ENCODE data around the gene UPF3A. TPM values are rescaled to one million over a fixed set of nuclear protein-coding genes. Genes with fewer than 3 reads are reported as not detected.

Gene UPF3A
- total and polyA plus RNA-seq, 2 experiments from 2014 or later, result 45.0 to 174 TPM

GRCh38 chr13:114319441-114319913 is 38.1 kb downstream of the UPF3A start:
- Mint-ChIP-seq H3K4me3 (no peak overlapping the region), H3K27me3 (ENCODE audit: insufficient read depth, low read depth, poor library complexity) (no peaks in the 10 kb centered on the region), H3K27ac (no peak overlapping the region), H3K4me1 (peaks cover 9% of the 10 kb centered on the region), H3K36me3 (ENCODE audit: low read depth) (peaks cover 53% of the 10 kb centered on the region), H3K9me3 (no peaks in the 10 kb centered on the region)
- Histone ChIP-seq H3K36me3 (ENCODE audit: insufficient read depth) (peaks cover 29% of the 10 kb centered on the region), H4K20me1 (replicated peaks; ENCODE audit: insufficient read depth) (no peaks in the 10 kb centered on the region; the same call in 1 of the 2 replicates), H3K79me2 (replicated peaks; ENCODE audit: insufficient read depth) (peaks cover 70% of the 10 kb centered on the region), H3K4me2 (no peak overlapping the region), H3K27ac (ENCODE audit: low read depth) (no peak overlapping the region), H2AFZ (no peak overlapping the region), H3K4me1 (ENCODE audit: insufficient read depth) (0 out of 2 replicates have a peak, but pooled peaks cover 5% of the 10 kb centered on the region), H3F3A (replicated peaks; ENCODE audit: low read depth) (no peaks in the 10 kb centered on the region; the same call in 1 of the 2 replicates), H3K27me3 (ENCODE audit: insufficient read depth) (no peaks in the 10 kb centered on the region), H3K9me2 (ENCODE audit: insufficient read depth) (no peaks in the 10 kb centered on the region), H3K4me3 (no peak overlapping the region)
- TF ChIP-seq REST (IDR thresholded peaks at IDR 0.05; ENCODE audit: unreplicated experiment) (no peak), NANOG (IDR thresholded peaks at IDR 0.05; ENCODE audit: borderline replicate concordance) (no peak)
- ATAC-seq (no peak), DNase-seq (ENCODE audit: low spot score) (no peak)

- H4K20me1 ChIP-seq (replicated peaks; ENCODE audit: insufficient read depth), result no peaks in the 10 kb centered on the region; the same call in 1 of the 2 replicates
- no peak overlapping the region for H2AFZ ChIP-seq
- peaks cover 66% of the 10 kb centered on the region for H3K79me2 ChIP-seq (replicated peaks; ENCODE audit: insufficient read depth)
- H3K4me3 ChIP-seq, result no peak overlapping the region
- no peaks in the 10 kb centered on the region for H3K9me2 ChIP-seq (ENCODE audit: insufficient read depth)
- H3K27ac ChIP-seq (ENCODE audit: low read depth), result no peak overlapping the region
- H3K4me1 Mint-ChIP-seq, result peaks cover 6% of the 10 kb centered on the region
- H3K27me3 Mint-ChIP-seq (ENCODE audit: insufficient read depth, low read depth, poor library complexity), result no peaks in the 10 kb centered on the region
- no peaks in the 10 kb centered on the region for H3K27me3 ChIP-seq (ENCODE audit: insufficient read depth)
- H3K36me3 Mint-ChIP-seq (ENCODE audit: low read depth), result peaks cover 59% of the 10 kb centered on the region
- no peak overlapping the region for H3K4me3 Mint-ChIP-seq
- peaks cover 30% of the 10 kb centered on the region for H3K36me3 ChIP-seq (ENCODE audit: insufficient read depth)
- no peaks in the 10 kb centered on the region; the same call in 1 of the 2 replicates for H3F3A ChIP-seq (replicated peaks; ENCODE audit: low read depth)
- no peaks in the 10 kb centered on the region for H3K9me3 Mint-ChIP-seq
- DNase-seq (ENCODE audit: low spot score), result no peak
- no peak for TF ChIP-seq EZH2 (IDR thresholded peaks at IDR 0.05; ENCODE audit: low read depth, unreplicated experiment)
- no peak for TF ChIP-seq CREB1 (CRISPR knock-in tag; IDR thresholded peaks at IDR 0.05; ENCODE audit: low read depth)
- no peak for TF ChIP-seq POLR2AphosphoS5 (IDR thresholded peaks at IDR 0.05; ENCODE audit: low read depth)
- no peak for TF ChIP-seq CTCF (conservative IDR thresholded peaks at IDR 0.05; ENCODE audit: low read depth in 2 of 2)
- no peak for ATAC-seq
- H3K4me1 ChIP-seq (ENCODE audit: insufficient read depth), result 0 out of 2 replicates have a peak, but pooled peaks cover 4% of the 10 kb centered on the region
- H3K4me2 ChIP-seq, result no peak overlapping the region
- H3K27ac Mint-ChIP-seq, result no peak overlapping the region
These were observed 38.7 kb downstream of the UPF3A start for GRCh38 chr13:114320065-114320464.
